Right hindlimb (tissue), 1 donor: Measurements from ENCODE around the gene GUCA1A.

Experiments used
- DNase-seq: peaks from one replicate; pipeline ENCODE4 v3.0.0-alpha.2; 2018

GUCA1A gene

DNA sequence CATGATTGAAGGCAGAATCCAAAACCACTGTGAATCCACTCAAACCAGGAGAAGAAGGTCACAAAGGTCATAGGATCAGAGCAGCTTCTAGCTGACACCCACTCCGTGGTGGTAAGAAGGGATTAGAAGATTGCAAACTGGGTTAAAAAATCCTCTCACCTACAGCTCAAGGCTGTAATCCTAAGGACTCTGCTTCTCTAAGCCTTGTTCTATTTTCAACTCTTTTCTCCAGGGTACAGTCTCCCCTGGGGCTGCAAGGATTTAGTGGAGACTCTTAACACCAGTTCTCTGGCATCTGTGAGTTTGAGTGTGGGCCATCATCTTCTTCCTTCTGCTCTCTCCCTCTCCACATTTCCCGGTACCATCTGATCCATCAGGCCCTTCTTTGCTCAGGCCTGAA, at the start of gene GUCA1A:
Gene GUCA1A (plus strand): TSS at position 264 of the 400 bp plus-strand sequence. CDS start 250 bp downstream, outside the sequence.
- no peak for DNase-seq

DNA sequence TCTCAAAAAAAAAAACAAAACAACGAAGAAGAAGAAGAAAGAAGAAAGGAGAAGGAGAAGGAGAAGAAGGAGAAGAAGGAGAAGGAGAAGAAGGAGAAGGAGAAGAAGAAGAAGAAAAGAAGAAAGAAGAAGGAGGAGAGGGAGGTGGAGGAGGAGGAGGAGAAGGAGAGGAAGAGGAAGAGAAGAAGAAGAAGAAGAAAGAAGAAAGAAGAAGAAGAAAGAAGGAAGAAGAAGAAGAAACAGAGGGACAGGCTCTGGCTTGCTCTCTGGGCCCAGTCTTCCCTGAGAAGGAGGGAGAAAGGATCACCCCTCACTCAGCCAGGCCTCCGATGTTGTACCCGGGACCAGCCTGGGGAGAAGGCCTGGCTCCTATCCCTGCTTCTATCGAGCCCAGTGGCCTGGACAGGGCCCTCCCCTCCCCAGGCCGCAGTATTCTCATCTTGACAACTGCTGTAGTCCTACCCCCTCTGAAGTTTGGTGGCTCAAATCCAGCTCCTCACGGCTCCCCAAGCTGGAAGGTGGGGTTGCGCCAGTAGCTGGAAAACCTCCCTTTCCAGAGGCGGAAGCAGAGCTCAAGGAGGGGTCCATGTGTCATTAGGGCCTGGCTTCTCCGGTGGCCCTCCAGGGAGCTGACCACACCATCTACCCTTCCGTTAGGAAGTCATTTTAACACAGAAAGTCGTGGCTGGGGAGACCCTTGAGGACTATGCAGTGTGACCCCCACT, 49.6 kb upstream of the GUCA1A start:
- DNase-seq = no peak

- DNase-seq = no peak
Measured at GRCh38 chr6:42124223-42124836, 48.8 kb upstream of the GUCA1A start.

DNA sequence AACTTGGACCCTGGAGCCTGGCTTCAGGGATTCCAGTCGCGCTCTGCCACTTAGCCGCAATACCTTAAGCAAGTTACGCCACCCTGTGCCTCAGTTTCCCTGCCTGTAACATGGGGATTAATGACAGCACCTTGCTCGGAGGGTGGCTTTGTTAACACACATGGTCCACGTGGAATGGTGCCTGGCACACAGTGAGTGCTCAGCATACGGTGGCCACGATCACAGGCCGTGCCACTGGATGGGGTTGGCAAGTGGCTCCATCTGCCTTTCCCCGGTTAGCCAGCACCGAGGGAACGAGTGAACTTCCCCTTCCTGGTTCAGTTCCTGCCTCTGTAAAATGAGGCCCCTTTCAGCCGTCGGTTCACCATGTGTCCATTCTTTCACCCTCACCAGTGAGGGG, 47.9 kb upstream of the GUCA1A start:
- no peak for DNase-seq

DNA sequence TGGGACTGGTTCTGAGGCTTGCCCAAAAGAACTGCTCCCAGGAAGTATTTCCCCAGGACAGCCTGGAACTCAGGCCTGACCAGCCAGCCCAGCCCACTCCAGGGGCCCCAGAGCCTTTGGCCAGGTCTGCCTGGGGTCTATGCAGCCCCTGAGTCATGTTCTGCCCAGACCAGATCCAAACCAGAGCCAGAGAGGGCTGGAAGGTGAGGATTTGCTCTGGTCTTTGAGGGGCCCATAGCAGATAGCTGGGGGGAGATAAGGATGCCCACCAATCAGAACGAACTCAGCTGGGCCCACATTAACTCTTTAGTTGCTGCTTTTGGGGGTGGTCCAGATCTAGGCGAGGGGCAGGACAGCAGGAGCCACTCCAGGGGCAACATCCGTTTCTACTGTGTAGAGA, 47.5 kb upstream of the GUCA1A start:
- DNase-seq = no peak

GRCh38 chr6:42128460-42129359, 44.5 kb upstream of the GUCA1A start:
- no peak for DNase-seq

GRCh38 chr6:42129360-42129676, 43.8 kb upstream of the GUCA1A start:
- no peak for DNase-seq

- no peak for DNase-seq
Measured at GRCh38 chr6:42131531-42131930, 41.6 kb upstream of the GUCA1A start.

DNA sequence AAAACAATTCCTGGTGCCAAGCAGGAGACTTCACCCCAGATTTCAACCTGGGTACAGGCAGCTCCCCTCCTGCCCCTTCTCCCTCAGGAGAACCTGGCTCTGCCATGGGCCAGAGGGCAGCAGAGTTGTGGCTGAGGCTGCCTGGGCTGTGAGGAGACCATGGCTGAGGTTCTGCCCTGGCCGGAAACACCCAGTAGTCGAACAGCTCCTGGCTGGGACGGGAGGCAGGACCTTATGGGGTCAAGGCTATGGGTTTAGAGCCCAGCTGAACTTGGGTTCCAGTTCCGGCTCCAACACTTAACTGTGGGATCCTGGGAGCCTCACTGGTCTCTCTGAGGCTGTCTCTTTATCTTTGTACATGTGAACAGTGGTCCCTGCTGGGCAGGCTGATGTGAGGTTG, 39.2 kb upstream of the GUCA1A start:
- no peak for DNase-seq

GRCh38 chr6:42135161-42135560, 38.0 kb upstream of the GUCA1A start:
- DNase-seq = no peak

DNA sequence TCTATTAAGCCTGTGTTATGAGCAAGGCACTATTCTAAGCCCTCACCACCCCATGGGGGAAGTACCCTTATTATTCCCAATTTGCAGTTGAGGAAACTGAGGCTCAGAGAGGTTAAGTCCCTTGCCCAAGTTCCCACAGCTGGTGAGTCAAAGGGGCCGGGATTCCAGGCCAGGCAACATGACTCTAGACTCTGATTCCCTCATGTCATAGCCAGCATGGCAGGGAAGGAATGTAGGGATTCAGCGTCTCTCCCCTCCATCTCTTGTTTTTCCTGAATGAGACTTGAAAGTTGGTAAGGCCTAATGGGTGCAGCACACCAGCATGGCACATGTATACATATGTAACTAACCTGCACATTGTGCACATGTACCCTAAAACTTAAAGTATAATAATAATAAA, 37.4 kb upstream of the GUCA1A start:
- DNase-seq = no peak

DNA sequence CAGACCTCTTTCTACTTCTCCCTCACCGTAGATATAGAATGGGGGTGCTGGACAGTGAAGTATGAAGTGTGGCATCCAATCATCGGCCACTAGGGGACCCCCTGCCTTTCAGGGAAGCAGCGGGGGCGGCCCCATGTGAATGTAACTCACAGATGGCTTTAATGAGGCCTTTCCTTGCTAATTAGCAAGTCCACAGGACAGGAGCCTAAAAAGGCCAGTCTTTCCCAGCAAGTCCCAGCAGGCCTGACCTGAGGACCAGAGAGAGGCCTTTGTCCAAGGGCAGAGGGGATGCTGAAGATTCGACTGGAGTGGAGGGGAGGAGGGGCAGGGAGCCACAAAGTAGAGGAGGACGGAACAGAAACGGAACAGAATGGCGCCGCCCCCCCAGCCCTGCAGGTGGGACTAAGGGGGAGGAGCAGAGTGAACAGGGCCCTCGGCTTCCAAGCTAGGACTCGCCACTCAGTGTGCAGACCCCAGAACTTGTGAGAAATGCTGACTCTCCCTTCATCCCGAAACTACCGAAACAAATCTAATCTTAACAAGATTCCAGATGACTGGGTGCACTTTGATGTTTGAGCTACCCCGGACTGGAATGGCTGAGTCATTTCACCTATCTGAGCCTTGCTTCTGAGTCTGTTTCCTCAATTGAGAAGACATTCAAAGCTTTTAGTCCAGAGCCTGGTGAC, 36.5 kb upstream of the GUCA1A start:
- no peak for DNase-seq

GRCh38 chr6:42137194-42137753, 35.9 kb upstream of the GUCA1A start:
- no peak for DNase-seq

DNA sequence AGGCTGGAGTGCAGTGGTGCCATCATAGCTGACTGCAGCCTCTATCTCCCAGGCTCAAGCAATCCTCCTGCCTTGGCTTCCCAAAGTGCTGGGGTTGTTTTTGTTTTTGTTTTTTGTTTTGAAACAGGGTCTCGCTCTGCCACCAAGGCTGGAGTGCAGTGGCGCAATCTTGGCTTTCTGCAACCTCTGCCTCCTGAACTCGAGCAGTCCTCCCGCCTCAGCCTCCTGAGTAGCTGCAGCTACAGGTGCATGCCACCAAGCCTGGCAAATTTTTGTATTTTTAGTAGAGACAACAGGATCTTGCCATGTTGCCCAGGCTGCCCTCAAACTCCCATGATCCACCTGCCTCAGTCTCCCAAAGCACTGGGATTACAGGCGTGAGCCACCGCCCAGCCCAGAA, 35.0 kb upstream of the GUCA1A start:
- DNase-seq = no peak

DNA sequence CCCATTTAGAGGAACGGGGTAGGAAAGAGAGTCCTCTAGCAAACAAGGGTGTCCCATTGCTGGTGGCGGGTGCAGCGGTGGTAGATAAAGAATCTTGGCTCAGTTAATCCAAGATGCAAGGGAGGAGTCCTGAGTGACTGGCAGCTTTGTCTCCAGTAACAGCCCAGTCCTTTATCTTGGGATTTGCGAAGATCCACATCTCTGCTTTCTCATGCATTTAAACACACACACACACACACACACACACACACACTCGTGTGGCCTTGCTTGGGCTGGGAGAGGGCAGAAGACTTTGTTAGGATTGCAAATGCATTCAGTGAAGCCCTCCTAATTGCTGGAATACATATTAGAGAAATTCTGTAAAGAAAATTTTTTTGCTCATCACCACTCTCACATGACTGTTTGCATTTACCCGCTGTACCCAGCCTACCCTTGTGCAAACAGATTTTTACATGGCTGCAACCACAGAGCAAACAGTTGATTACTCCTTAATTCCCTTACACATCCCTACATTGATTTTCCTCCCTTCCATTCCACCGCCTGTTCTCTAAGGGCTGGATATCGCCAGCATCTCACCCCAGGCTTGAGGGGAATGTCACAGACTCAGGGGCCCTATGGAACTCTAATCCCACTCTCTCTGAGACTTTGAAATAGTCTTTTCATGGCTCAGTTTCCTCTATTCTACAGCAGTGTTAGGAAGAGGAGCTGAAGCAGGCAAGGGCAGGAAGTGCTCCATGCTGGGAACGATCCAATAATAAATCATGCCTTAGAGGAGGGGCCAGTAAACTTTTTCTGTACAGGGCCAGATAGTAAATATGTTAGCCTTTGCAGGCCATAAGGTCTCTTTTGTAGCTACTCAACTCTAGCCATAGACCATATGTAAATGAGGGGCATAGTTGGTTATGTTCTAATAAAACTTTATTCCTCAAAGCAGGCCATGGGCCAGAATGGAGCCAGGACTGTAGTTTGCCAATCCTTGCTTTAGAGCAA, 34.2 kb upstream of the GUCA1A start:
- DNase-seq = no peak

DNA sequence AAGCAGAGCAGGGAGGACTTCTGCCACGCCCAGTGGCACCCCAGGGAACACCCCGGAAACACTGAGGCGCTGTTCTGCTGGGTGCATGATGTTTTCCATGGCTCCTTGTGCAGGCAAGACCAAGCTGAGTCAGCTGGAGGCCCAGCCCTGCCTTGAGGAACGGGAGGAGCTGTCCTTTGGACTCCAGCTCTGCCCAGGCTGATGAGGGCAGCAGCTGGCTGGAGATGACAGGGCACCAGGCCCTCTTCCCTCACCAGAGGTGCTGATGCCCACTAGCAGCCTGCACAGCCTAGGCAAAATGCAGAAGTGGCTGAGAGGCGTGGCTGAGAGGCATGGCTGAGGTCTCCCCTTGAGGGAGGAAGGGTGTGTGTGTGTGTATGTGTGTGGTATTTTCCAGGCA, 33.1 kb upstream of the GUCA1A start:
- DNase-seq = no peak

- no peak for DNase-seq
Measured at GRCh38 chr6:42140756-42141602, 32.2 kb upstream of the GUCA1A start.

DNA sequence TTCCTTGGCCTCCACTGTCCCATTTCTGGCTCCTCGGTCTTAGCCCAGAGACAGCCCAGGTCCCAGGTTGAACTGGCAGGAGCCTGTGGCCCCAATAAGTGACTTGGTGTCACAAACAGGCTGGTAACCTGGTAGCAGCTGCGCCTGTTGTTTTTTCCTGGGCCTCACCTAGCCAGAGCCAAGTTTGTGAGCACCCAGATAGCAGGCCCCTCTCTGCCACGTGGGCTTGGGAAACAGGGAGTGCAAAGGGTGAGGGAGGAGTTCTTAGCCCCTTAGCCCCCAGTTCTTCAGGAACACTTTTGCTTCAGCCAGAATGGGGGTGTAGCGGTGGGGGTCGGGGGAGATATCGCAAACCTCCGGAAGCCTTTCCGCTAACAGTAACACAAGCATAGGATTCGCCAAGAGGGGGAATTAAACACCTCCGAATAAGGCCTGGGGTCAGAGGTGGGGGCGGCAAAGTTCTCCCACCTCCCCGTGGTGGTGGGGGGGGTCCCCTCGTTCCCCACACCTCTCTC, 31.5 kb upstream of the GUCA1A start:
- no peak for DNase-seq

- DNase-seq = no peak
Measured at GRCh38 chr6:42142118-42142835, 30.9 kb upstream of the GUCA1A start, which contains the start of gene C6orf132. Gene C6orf132 (minus strand): TSS chr6:42142620. CDS start chr6:42142444, 176 bp downstream.

DNA sequence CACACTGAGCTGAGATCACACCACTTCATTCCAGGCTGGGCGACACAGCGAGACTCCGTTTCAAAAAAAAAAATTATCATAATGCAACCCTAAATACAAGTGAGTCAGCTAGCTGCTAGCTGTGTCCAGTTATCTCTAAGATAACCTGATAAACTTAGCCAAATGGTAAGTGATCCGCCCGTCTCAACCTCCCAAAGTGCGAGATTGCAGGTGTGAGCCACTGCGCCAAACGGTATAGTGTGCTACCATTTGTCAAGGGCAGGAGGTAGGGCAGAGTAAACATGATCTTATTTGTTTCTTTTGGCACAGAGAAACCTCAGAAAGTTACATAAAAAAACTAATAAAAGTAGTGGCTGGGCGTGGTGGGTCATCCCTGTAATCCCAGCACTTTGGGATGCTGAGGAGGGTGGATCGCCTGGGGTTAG, 26.0 kb upstream of the GUCA1A start:
- no peak for DNase-seq
